K562 (cell line): ENCODE results near the gene FGF12.

Source experiments
- POLR2A ChIP-seq: fragments of 450-650 bp; conservative IDR thresholded peaks from 2 replicates; pipeline ENCODE4 v1.6.1; 2016
- ZNF589 ChIP-seq: fragments of 200-800 bp; sonication (Bioruptor generic); IDR thresholded peaks from 2 replicates; pipeline ENCODE4 v1.6.1; 2016; ENCODE audit warnings: low read depth, missing genetic modification characterization, missing compliant biosample characterization
- TF ChIP-seq, protein P1 (sequence below), 3 experiments: IDR thresholded peaks in 2 of 3; conservative IDR thresholded peaks in 1 of 3; 2 replicates each; pipeline ENCODE4 v1.5.1; 2011 to 2012; ENCODE audit warnings: low read length in 3 of 3, mild to moderate bottlenecking in 3 of 3, control low read depth in 2 of 3, improper control_type of control experiment in 1 of 3, inconsistent platforms in 1 of 3, low read depth in 1 of 3, mixed read lengths in 1 of 3, moderate library complexity in 1 of 3; ENCODE audit not compliant: insufficient read depth in 2 of 3
- TF ChIP-seq, protein P2 (sequence below): sonication (generic); formaldehyde crosslinking; IDR thresholded peaks from 2 replicates; pipeline ENCODE4 v1.8.0; 2023; ENCODE audit warnings: mild to moderate bottlenecking, missing genetic modification reagents

DNA sequence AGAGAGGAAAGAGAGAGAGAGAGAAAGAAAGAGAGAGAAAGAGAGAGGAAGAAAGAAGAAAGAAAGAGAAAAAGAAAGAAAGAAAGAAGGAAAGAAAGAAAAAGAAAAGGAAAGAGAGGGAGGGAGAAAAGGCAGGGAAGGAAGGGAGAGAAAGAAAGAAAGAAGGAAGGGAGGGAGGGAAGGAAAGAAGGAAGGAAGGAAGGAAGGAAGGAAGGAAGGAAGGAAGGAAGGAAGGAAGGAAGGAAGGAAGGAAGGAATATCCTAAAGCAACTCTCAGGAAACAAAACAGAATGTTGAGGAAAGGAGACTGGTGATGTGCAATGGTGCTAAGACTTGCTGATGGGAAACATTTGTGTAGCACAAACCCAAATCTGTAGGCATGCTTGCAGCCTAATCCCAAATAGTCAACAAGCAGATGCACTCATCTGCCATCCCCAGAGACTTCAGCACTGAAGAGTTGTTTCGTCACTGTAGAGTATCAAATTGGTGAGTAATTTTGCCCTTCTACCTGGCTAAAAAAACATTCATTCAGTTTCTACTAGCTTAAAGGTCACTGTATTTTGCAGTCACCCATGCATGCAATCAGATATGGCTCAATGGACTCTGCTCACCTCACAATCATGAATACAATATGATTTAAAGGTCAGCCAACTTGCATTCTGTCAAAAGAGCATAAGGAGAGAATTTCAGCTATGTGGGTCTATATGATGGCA is 480.3 kb downstream of the FGF12 start:
- TF ChIP-seq, protein P1, sequence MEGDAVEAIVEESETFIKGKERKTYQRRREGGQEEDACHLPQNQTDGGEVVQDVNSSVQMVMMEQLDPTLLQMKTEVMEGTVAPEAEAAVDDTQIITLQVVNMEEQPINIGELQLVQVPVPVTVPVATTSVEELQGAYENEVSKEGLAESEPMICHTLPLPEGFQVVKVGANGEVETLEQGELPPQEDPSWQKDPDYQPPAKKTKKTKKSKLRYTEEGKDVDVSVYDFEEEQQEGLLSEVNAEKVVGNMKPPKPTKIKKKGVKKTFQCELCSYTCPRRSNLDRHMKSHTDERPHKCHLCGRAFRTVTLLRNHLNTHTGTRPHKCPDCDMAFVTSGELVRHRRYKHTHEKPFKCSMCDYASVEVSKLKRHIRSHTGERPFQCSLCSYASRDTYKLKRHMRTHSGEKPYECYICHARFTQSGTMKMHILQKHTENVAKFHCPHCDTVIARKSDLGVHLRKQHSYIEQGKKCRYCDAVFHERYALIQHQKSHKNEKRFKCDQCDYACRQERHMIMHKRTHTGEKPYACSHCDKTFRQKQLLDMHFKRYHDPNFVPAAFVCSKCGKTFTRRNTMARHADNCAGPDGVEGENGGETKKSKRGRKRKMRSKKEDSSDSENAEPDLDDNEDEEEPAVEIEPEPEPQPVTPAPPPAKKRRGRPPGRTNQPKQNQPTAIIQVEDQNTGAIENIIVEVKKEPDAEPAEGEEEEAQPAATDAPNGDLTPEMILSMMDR (IDR thresholded peaks at IDR 0.05 in 2 of 3, conservative IDR thresholded peaks at IDR 0.05 in 1 of 3; ENCODE audit: insufficient read depth in 2 of 3, low read depth in 1 of 3, low read length in 3 of 3) = no peak
- no peak for TF ChIP-seq POLR2A
- TF ChIP-seq, protein P2, sequence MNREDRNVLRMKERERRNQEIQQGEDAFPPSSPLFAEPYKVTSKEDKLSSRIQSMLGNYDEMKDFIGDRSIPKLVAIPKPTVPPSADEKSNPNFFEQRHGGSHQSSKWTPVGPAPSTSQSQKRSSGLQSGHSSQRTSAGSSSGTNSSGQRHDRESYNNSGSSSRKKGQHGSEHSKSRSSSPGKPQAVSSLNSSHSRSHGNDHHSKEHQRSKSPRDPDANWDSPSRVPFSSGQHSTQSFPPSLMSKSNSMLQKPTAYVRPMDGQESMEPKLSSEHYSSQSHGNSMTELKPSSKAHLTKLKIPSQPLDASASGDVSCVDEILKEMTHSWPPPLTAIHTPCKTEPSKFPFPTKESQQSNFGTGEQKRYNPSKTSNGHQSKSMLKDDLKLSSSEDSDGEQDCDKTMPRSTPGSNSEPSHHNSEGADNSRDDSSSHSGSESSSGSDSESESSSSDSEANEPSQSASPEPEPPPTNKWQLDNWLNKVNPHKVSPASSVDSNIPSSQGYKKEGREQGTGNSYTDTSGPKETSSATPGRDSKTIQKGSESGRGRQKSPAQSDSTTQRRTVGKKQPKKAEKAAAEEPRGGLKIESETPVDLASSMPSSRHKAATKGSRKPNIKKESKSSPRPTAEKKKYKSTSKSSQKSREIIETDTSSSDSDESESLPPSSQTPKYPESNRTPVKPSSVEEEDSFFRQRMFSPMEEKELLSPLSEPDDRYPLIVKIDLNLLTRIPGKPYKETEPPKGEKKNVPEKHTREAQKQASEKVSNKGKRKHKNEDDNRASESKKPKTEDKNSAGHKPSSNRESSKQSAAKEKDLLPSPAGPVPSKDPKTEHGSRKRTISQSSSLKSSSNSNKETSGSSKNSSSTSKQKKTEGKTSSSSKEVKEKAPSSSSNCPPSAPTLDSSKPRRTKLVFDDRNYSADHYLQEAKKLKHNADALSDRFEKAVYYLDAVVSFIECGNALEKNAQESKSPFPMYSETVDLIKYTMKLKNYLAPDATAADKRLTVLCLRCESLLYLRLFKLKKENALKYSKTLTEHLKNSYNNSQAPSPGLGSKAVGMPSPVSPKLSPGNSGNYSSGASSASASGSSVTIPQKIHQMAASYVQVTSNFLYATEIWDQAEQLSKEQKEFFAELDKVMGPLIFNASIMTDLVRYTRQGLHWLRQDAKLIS (CRISPR knock-in tag) = no peak
- no peak for TF ChIP-seq ZNF589 (CRISPR knock-in tag)
